ENCODE measurements around the gene KIAA1328. TPM values are rescaled to one million over a fixed set of nuclear protein-coding genes. Genes with fewer than 3 reads are reported as not detected.

Gene KIAA1328
- total and polyA plus RNA-seq, 4 donors: 0.95 to 7.4 (median 2.9) TPM

GRCh38 chr18:36813824-36814223 lies 15.1 kb upstream of the KIAA1328 start:
- no peak for DNase-seq (ENCODE audit: low spot score)
- Histone ChIP-seq H3K36me3 (ENCODE audit: control insufficient read depth in 4 of 4, insufficient read depth in 3 of 4, low read depth in 1 of 4, low read length in 3 of 4) (peaks cover 0 to 4% (median 3%) of the 10 kb centered on the region in 4 donors), H3K9ac (ENCODE audit: low read depth in 1 of 2, low read length in 2 of 2) (no peak overlapping the region), H3K27me3 (ENCODE audit: control insufficient read depth in 4 of 4, insufficient read depth in 4 of 4, low read length in 3 of 4) (no peaks in the 10 kb centered on the region), H3K4me3 (ENCODE audit: low read depth in 1 of 3, low read length in 3 of 3) (no peak overlapping the region), H3K9me3 (ENCODE audit: control insufficient read depth in 4 of 4, low read length in 3 of 4) (no peaks in the 10 kb centered on the region), H3K4me1 (ENCODE audit: control insufficient read depth in 4 of 4, insufficient read depth in 4 of 4, low read length in 3 of 4) (peaks cover 0 to 3% (median 1%) of the 10 kb centered on the region in 4 donors), H3K27ac (ENCODE audit: low read depth in 1 of 2, low read length in 2 of 2) (no peak overlapping the region)
- WGBS: 91% methylated on average over 3 of the region's 3 CpGs
- TF ChIP-seq EGR1 (IDR thresholded peaks at IDR 0.05; ENCODE audit: low read depth in 2 of 2) (no peak), NR2F2 (IDR thresholded peaks at IDR 0.05) (no peak), YY1 (IDR thresholded peaks at IDR 0.05) (no peak), FOXA2 (IDR thresholded peaks at IDR 0.05) (no peak), HNF4G (IDR thresholded peaks at IDR 0.05) (no peak), JUND (IDR thresholded peaks at IDR 0.05) (no peak), HNF4A (conservative IDR thresholded peaks at IDR 0.05) (no peak), TAF1 (conservative IDR thresholded peaks at IDR 0.05) (no peak), RAD21 (IDR thresholded peaks at IDR 0.05) (no peak), GABPA (IDR thresholded peaks at IDR 0.05 in 1 of 2, conservative IDR thresholded peaks at IDR 0.05 in 1 of 2) (no peak), SP1 (IDR thresholded peaks at IDR 0.05) (no peak), FOXA1 (IDR thresholded peaks at IDR 0.05) (no peak), MAX (IDR thresholded peaks at IDR 0.05) (no peak), RXRA (IDR thresholded peaks at IDR 0.05) (no peak)
- TF ChIP-seq, protein P1, sequence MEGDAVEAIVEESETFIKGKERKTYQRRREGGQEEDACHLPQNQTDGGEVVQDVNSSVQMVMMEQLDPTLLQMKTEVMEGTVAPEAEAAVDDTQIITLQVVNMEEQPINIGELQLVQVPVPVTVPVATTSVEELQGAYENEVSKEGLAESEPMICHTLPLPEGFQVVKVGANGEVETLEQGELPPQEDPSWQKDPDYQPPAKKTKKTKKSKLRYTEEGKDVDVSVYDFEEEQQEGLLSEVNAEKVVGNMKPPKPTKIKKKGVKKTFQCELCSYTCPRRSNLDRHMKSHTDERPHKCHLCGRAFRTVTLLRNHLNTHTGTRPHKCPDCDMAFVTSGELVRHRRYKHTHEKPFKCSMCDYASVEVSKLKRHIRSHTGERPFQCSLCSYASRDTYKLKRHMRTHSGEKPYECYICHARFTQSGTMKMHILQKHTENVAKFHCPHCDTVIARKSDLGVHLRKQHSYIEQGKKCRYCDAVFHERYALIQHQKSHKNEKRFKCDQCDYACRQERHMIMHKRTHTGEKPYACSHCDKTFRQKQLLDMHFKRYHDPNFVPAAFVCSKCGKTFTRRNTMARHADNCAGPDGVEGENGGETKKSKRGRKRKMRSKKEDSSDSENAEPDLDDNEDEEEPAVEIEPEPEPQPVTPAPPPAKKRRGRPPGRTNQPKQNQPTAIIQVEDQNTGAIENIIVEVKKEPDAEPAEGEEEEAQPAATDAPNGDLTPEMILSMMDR (IDR thresholded peaks at IDR 0.05; ENCODE audit: low read depth, low read length, missing input control): no peak
- TF ChIP-seq, protein P2, sequence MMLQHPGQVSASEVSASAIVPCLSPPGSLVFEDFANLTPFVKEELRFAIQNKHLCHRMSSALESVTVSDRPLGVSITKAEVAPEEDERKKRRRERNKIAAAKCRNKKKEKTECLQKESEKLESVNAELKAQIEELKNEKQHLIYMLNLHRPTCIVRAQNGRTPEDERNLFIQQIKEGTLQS (IDR thresholded peaks at IDR 0.05): no peak
- TF ChIP-seq, protein P3, sequence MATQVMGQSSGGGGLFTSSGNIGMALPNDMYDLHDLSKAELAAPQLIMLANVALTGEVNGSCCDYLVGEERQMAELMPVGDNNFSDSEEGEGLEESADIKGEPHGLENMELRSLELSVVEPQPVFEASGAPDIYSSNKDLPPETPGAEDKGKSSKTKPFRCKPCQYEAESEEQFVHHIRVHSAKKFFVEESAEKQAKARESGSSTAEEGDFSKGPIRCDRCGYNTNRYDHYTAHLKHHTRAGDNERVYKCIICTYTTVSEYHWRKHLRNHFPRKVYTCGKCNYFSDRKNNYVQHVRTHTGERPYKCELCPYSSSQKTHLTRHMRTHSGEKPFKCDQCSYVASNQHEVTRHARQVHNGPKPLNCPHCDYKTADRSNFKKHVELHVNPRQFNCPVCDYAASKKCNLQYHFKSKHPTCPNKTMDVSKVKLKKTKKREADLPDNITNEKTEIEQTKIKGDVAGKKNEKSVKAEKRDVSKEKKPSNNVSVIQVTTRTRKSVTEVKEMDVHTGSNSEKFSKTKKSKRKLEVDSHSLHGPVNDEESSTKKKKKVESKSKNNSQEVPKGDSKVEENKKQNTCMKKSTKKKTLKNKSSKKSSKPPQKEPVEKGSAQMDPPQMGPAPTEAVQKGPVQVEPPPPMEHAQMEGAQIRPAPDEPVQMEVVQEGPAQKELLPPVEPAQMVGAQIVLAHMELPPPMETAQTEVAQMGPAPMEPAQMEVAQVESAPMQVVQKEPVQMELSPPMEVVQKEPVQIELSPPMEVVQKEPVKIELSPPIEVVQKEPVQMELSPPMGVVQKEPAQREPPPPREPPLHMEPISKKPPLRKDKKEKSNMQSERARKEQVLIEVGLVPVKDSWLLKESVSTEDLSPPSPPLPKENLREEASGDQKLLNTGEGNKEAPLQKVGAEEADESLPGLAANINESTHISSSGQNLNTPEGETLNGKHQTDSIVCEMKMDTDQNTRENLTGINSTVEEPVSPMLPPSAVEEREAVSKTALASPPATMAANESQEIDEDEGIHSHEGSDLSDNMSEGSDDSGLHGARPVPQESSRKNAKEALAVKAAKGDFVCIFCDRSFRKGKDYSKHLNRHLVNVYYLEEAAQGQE (IDR thresholded peaks at IDR 0.05): no peak
- TF ChIP-seq, protein P4, sequence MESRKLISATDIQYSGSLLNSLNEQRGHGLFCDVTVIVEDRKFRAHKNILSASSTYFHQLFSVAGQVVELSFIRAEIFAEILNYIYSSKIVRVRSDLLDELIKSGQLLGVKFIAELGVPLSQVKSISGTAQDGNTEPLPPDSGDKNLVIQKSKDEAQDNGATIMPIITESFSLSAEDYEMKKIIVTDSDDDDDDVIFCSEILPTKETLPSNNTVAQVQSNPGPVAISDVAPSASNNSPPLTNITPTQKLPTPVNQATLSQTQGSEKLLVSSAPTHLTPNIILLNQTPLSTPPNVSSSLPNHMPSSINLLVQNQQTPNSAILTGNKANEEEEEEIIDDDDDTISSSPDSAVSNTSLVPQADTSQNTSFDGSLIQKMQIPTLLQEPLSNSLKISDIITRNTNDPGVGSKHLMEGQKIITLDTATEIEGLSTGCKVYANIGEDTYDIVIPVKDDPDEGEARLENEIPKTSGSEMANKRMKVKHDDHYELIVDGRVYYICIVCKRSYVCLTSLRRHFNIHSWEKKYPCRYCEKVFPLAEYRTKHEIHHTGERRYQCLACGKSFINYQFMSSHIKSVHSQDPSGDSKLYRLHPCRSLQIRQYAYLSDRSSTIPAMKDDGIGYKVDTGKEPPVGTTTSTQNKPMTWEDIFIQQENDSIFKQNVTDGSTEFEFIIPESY (IDR thresholded peaks at IDR 0.05): no peak
